Esophagus squamous epithelium (tissue), 5 donors: Measurements from ENCODE around the gene PARD3. TPM values are rescaled to one million over a fixed set of nuclear protein-coding genes. Genes with fewer than 3 reads are reported as not detected.

ENCODE experiments used
- DNase-seq: peaks from one replicate; lab custom pipeline; 2025; lab: John Stamatoyannopoulos, UW
- H3K27ac ChIP-seq, 4 donors: fragments of 200-600 bp; sonication (generic); one replicate each; pipeline ENCODE4 v1.5.1; 2016 to 2019; ENCODE audit warnings: mild to moderate bottlenecking in 1 of 4
- H3K27me3 ChIP-seq, 4 donors: fragments of 200-600 bp; sonication (generic); 1 replicate in 3 of 4; 2 replicates in 1 of 4; pipeline versions ENCODE4 v1.5.1 to v1.6.0; 2017 to 2021; ENCODE audit warnings: antibody characterized with exemption in 1 of 4
- H3K36me3 ChIP-seq, 3 donors: fragments of 200-600 bp; sonication (generic); one replicate each; pipeline ENCODE4 v1.5.1; 2016 to 2019
- H3K4me1 ChIP-seq, 3 donors: fragments of 200-600 bp; sonication (generic); one replicate each; pipeline ENCODE4 v1.5.1; 2017 to 2019
- H3K4me3 ChIP-seq, 4 donors: fragments of 200-600 bp; sonication (generic); 1 replicate in 3 of 4; 2 replicates in 1 of 4; pipeline ENCODE4 v1.5.1; 2016 to 2019; ENCODE audit warnings: mild to moderate bottlenecking in 2 of 4, moderate library complexity in 1 of 4
- H3K9me3 ChIP-seq, 3 donors: fragments of 200-600 bp; sonication (generic); one replicate each; pipeline ENCODE4 v1.5.1; 2016 to 2019
- CTCF ChIP-seq, 6 experiments: fragments of 450-650 bp in 4 of 6; fragments of 200-600 bp in 2 of 6; sonication (generic) in 2 of 6; IDR thresholded peaks; one replicate each; pipeline ENCODE4 v1.5.1; 2016 to 2019; ENCODE audit warnings: antibody characterized with exemption in 6 of 6, mild to moderate bottlenecking in 4 of 6, moderate library complexity in 4 of 6
- POLR2A ChIP-seq, 4 donors: fragments of 450-650 bp; IDR thresholded peaks; one replicate each; pipeline ENCODE4 v1.6.1; 2017; ENCODE audit warnings: antibody characterized with exemption in 4 of 4, mild to moderate bottlenecking in 4 of 4, moderate library complexity in 3 of 4
- WGBS, 2 donors: methylation state at CpG; one replicate each; pipeline ENCODE4 v1.1.5; 2018; 5-methylcytosine and 5-hydroxymethylcytosine counted together
- intact Hi-C: fragments of 100-400 bp; cut with DNase I; formaldehyde crosslinking; loops from one replicate; pipeline ENCODE4 v1.15.0; 2022
- total RNA-seq, 4 donors: library from RNA; depleted of rRNA; stranded (reverse); fragments of >200 nt; gene quantifications; one replicate each; pipeline ENCODE4 v1.1.0, GENCODE V29; 2016
- donor health status: DM: yes; HTN: yes; CAD: no.

The PARD3 gene
- total RNA-seq, 4 donors from 2014 or later, result 57.3 to 114 (median 81.7) TPM

DNA sequence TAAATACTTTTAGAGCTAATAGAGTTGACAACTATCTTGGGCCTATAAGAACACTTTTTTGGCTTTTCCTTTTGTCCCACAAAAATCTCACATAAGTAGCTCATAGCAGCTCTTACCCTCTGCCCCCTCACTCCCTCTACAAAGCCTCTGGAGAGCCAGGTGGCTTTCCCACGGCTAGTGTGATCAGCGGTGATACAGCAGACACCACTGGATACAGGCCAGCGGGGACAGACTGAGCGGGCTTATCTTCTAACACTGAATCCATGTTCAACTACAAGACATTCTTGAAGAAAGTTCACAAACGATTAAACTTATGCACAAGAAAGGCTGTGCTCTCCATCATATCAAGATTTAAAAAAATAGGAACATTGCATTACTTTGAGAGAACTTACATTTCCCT, 377.2 kb downstream of the PARD3 start:
- no peak for DNase-seq
- 68 to 71% methylated on average over 5 of the region's 5 CpGs for WGBS, 2 donors
- no peak overlapping the region for H3K4me3 ChIP-seq
- H3K9me3 ChIP-seq, result no peaks in the 10 kb centered on the region
- H3K36me3 ChIP-seq, result peaks cover 0 to 7% (median 0%) of the 10 kb centered on the region in 3 donors
- H3K27me3 ChIP-seq, result no peaks in the 10 kb centered on the region
- H3K27ac ChIP-seq, result no peak overlapping the region
- intact Hi-C loops, result no loop called here
- peaks cover 5 to 29% (median 10%) of the 10 kb centered on the region in 3 donors for H3K4me1 ChIP-seq
- TF ChIP-seq CTCF (IDR thresholded peaks at IDR 0.05), result no peak

DNA sequence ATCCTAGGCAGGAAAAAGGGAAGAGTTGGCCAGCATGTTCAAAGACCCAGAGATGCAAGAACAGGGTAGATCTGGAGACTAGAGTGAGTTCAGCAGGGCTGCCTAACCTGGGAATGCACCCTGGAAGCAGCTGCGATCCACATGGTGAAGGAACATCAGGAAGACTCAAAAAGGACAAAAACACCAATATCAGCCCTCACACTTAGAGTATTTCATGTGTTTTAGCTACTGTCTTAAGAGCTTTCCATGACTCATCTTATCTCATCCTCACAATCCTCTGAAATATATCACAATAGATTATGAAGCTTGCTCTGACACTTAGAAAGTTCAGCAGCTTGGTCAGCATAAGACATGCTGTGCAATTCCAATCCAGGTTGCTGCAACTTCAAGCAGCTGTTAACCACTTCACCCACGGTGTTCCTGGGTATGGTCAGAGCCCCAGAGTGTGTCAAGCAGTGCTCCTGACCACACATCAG, 380.9 kb downstream of the PARD3 start:
- intact Hi-C loops, result no loop called here
- 63 to 67% methylated on average over 1 to 2 of the region's 2 CpGs for WGBS, 2 donors

DNA sequence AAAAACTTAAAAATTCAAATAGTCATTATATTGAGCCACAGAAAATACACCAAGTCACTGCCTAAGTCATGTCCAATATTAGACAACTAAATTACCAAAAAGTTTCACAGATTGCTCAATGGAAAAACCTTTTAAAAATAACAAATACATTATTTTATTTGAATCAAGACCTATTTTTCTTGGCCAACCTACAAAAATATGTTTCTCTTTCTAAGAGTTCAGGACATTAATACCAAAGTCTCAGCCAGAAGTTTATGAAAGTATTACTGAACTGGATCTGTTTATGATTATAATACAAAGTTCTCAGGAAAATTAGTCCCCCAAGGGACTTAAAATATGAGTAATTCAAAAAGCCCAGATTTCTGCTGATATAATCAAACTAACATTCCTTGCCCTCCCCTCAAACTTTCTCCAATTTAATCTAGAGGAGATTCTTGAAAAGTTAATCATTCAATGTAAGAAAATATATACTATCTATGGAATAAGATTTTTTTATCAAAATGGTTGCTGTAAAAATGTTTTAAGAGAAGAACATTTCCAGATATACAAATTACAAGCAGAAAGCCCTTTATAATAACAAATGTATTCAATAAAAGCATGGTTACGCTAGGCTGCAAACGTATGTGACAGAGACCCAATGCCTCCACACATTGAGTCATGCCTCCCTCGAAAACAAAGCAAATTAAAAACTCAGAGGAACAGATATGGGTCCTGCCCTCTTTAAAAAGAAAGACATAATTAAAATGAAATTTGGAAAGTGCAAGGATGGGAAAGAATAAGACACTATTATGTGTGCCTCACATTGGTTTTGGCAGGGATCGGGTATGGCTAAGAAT, 381.6 kb downstream of the PARD3 start:
- WGBS, 2 donors, result 48 to 52% methylated on average over 4 of the region's 4 CpGs
- TF ChIP-seq POLR2A (IDR thresholded peaks at IDR 0.05), result no peak
- TF ChIP-seq CTCF (IDR thresholded peaks at IDR 0.05), result no peak
- Histone ChIP-seq H3K9me3 (no peaks in the 10 kb centered on the region), H3K36me3 (no peaks in the 10 kb centered on the region), H3K27ac (no peak overlapping the region), H3K27me3 (no peaks in the 10 kb centered on the region), H3K4me1 (peaks cover 10 to 27% (median 10%) of the 10 kb centered on the region in 3 donors), H3K4me3 (no peak overlapping the region)
- intact Hi-C loops, result no loop called here
- DNase-seq, result no peak

More for the DNA sequence above, 380.9 kb downstream of the PARD3 start:
- Histone ChIP-seq H3K9me3 (no peaks in the 10 kb centered on the region), H3K27ac (no peak overlapping the region), H3K4me1 (peaks cover 10 to 33% (median 10%) of the 10 kb centered on the region in 3 donors), H3K4me3 (no peak overlapping the region), H3K27me3 (no peaks in the 10 kb centered on the region), H3K36me3 (no peaks in the 10 kb centered on the region)
- DNase-seq, result no peak
- no peak for TF ChIP-seq CTCF (IDR thresholded peaks at IDR 0.05)
- no peak for TF ChIP-seq POLR2A (IDR thresholded peaks at IDR 0.05)

DNA sequence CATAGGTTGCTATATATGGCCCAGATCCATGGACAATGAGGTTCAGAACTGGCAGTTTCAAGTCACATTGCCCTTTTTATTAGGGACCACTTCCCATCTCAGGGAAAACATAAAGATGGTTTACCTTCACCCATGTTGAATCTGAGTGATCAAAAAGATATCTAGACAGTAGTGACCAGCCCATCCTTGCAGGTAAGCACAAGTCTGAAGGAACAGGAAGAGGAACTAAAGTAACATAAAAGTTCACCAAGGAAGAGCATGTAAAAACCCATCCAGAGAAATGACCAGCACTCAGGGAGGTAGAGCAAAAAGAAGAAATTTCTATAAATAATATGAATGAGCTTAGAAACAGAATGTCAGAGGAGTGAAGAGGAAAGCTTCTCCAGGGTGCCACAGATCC, 382.5 kb downstream of the PARD3 start:
- TF ChIP-seq POLR2A (IDR thresholded peaks at IDR 0.05), result no peak
- TF ChIP-seq CTCF (IDR thresholded peaks at IDR 0.05), result no peak
- no peak for DNase-seq
- H3K4me1 ChIP-seq, result peaks cover 10 to 35% (median 10%) of the 10 kb centered on the region in 3 donors
- H3K4me3 ChIP-seq, result no peak overlapping the region
- intact Hi-C loops, result no loop called here
- no peak overlapping the region for H3K27ac ChIP-seq
- H3K36me3 ChIP-seq, result no peaks in the 10 kb centered on the region
- H3K27me3 ChIP-seq, result no peaks in the 10 kb centered on the region
- no peaks in the 10 kb centered on the region for H3K9me3 ChIP-seq

GRCh38 chr10:34430685-34431084, 384.4 kb downstream of the PARD3 start:
- intact Hi-C loops, result no loop called here
- WGBS, 2 donors, result 84% methylated on average over 3 of the region's 3 CpGs
- H3K9me3 ChIP-seq, result no peaks in the 10 kb centered on the region
- H3K36me3 ChIP-seq, result no peaks in the 10 kb centered on the region
- no peak for TF ChIP-seq CTCF (IDR thresholded peaks at IDR 0.05)
- no peak for TF ChIP-seq POLR2A (IDR thresholded peaks at IDR 0.05)
- peaks cover 10 to 42% (median 10%) of the 10 kb centered on the region in 3 donors for H3K4me1 ChIP-seq
- no peak overlapping the region for H3K4me3 ChIP-seq
- H3K27ac ChIP-seq, result no peak overlapping the region
- no peak for DNase-seq
- no peaks in the 10 kb centered on the region for H3K27me3 ChIP-seq
